ENCODE results near the gene HIVEP1. TPM values are rescaled to one million over a fixed set of nuclear protein-coding genes. Genes with fewer than 3 reads are reported as not detected.

HIVEP1 gene
- total RNA-seq, 1 donor from 2014 or later, result 37.1 TPM

DNA sequence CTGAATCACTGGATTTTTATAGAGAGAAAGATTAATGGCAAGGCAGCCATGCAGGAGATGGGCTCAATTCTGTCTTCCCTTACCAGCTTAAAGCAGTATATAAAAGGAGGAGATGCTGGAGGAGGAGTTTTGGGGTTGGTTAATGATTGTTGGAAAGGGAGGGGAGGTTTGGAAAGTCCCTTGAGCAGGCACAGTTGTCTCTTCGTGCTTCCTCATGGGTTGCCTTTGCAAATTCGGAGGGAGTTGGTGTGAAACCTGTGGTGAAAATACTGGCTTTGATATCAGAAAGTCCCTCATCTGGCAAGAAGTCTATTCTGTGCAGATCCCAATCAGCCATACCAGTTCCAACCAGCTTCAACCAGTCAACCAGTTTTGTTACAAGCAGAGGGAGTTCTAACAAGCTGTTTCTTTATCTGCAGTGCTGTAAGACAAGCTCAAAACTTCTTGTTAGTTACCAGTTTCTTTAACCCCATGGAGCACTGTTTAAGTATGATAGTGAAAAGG is 107.0 kb downstream of the HIVEP1 start:
- H3K27me3 Mint-ChIP-seq (ENCODE audit: unreplicated experiment), result peaks cover 2% of the 10 kb centered on the region
- H3K4me1 Mint-ChIP-seq (ENCODE audit: low read depth, unreplicated experiment), result peaks cover 3% of the 10 kb centered on the region
- TF ChIP-seq, protein P1, sequence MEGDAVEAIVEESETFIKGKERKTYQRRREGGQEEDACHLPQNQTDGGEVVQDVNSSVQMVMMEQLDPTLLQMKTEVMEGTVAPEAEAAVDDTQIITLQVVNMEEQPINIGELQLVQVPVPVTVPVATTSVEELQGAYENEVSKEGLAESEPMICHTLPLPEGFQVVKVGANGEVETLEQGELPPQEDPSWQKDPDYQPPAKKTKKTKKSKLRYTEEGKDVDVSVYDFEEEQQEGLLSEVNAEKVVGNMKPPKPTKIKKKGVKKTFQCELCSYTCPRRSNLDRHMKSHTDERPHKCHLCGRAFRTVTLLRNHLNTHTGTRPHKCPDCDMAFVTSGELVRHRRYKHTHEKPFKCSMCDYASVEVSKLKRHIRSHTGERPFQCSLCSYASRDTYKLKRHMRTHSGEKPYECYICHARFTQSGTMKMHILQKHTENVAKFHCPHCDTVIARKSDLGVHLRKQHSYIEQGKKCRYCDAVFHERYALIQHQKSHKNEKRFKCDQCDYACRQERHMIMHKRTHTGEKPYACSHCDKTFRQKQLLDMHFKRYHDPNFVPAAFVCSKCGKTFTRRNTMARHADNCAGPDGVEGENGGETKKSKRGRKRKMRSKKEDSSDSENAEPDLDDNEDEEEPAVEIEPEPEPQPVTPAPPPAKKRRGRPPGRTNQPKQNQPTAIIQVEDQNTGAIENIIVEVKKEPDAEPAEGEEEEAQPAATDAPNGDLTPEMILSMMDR (IDR thresholded peaks at IDR 0.05; ENCODE audit: partially characterized antibody, unreplicated experiment), result no peak
- DNase-seq, result no peak
- H3K36me3 Mint-ChIP-seq (ENCODE audit: unreplicated experiment), result peaks cover 12% of the 10 kb centered on the region
- peaks cover 4% of the 10 kb centered on the region for H3K9me3 Mint-ChIP-seq (ENCODE audit: unreplicated experiment)
- no peak overlapping the region for H3K27ac Mint-ChIP-seq (ENCODE audit: unreplicated experiment)
- H3K4me3 Mint-ChIP-seq (ENCODE audit: unreplicated experiment), result no peak overlapping the region

DNA sequence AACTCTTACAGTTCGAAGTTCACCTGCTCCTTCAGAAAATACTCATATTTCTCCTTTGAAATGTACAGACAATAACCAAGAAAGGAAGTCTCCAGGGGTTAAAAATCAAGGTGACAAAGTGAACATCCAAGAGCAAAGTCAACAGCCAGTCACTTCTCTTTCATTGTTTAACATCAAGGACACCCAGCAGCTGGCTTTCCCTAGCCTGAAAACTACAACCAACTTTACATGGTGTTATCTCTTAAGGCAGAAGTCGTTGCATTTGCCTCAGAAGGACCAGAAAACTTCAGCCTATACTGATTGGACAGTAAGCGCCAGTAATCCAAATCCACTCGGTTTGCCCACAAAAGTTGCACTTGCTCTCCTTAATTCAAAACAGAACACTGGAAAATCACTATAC is 113.3 kb downstream of the HIVEP1 start:
- no peaks in the 10 kb centered on the region for H3K27me3 Mint-ChIP-seq (ENCODE audit: unreplicated experiment)
- no peak overlapping the region for H3K4me3 Mint-ChIP-seq (ENCODE audit: unreplicated experiment)
- no peak overlapping the region for H3K27ac Mint-ChIP-seq (ENCODE audit: unreplicated experiment)
- H3K4me1 Mint-ChIP-seq (ENCODE audit: low read depth, unreplicated experiment), result no peaks in the 10 kb centered on the region
- H3K36me3 Mint-ChIP-seq (ENCODE audit: unreplicated experiment), result peaks cover 3% of the 10 kb centered on the region
- no peaks in the 10 kb centered on the region for H3K9me3 Mint-ChIP-seq (ENCODE audit: unreplicated experiment)
- TF ChIP-seq, protein P1 (IDR thresholded peaks at IDR 0.05; ENCODE audit: partially characterized antibody, unreplicated experiment), result no peak
- no peak for DNase-seq

DNA sequence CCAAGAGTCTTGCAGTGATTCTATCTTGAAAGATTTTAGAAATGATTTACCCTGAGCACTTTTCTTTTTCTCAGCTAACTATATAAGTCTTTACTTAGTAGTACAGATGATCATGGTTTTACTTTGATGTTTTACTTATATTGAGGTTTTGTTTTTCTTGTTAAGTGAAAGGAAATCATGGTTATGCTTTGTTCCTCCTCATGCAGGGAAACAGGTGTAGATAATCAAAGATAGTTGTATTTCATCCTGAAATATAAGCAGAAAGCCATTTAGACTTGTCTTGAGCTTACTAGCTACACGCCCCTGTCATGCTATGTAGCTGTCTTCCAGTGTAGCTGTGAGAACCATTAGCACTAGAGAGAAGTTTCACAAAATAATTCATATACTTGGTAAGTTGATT is 113.9 kb downstream of the HIVEP1 start:
- Mint-ChIP-seq H3K4me1 (ENCODE audit: low read depth, unreplicated experiment) (no peaks in the 10 kb centered on the region), H3K4me3 (ENCODE audit: unreplicated experiment) (no peak overlapping the region), H3K36me3 (ENCODE audit: unreplicated experiment) (peaks cover 2% of the 10 kb centered on the region), H3K27me3 (ENCODE audit: unreplicated experiment) (no peaks in the 10 kb centered on the region), H3K9me3 (ENCODE audit: unreplicated experiment) (no peaks in the 10 kb centered on the region), H3K27ac (ENCODE audit: unreplicated experiment) (no peak overlapping the region)
- TF ChIP-seq, protein P1 (IDR thresholded peaks at IDR 0.05; ENCODE audit: partially characterized antibody, unreplicated experiment), result no peak
- no peak for DNase-seq

DNA sequence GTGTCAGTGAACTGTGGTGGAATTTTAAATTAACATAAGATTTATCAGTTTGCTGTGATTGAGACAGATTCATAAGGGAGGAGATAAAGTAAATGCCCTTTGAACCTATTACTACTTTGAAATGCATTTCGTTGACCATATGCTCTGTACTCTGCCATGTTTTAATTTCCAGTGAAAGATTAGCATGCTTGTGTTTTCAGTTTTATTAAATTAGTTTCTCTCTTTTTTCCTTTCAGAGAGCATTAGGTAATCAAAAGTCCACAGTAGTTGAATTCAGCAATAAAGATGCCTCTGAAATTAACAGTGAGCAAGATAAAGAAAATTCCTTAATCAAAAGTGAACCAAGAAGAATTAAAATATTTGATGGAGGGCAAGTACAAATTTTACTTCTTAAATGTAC is 117.4 kb downstream of the HIVEP1 start:
- H3K36me3 Mint-ChIP-seq (ENCODE audit: unreplicated experiment), result no peaks in the 10 kb centered on the region
- no peaks in the 10 kb centered on the region for H3K4me1 Mint-ChIP-seq (ENCODE audit: low read depth, unreplicated experiment)
- no peaks in the 10 kb centered on the region for H3K27me3 Mint-ChIP-seq (ENCODE audit: unreplicated experiment)
- TF ChIP-seq, protein P1 (IDR thresholded peaks at IDR 0.05; ENCODE audit: partially characterized antibody, unreplicated experiment), result no peak
- H3K9me3 Mint-ChIP-seq (ENCODE audit: unreplicated experiment), result no peaks in the 10 kb centered on the region
- H3K4me3 Mint-ChIP-seq (ENCODE audit: unreplicated experiment), result no peak overlapping the region
- DNase-seq, result no peak
- no peak overlapping the region for H3K27ac Mint-ChIP-seq (ENCODE audit: unreplicated experiment)

DNA sequence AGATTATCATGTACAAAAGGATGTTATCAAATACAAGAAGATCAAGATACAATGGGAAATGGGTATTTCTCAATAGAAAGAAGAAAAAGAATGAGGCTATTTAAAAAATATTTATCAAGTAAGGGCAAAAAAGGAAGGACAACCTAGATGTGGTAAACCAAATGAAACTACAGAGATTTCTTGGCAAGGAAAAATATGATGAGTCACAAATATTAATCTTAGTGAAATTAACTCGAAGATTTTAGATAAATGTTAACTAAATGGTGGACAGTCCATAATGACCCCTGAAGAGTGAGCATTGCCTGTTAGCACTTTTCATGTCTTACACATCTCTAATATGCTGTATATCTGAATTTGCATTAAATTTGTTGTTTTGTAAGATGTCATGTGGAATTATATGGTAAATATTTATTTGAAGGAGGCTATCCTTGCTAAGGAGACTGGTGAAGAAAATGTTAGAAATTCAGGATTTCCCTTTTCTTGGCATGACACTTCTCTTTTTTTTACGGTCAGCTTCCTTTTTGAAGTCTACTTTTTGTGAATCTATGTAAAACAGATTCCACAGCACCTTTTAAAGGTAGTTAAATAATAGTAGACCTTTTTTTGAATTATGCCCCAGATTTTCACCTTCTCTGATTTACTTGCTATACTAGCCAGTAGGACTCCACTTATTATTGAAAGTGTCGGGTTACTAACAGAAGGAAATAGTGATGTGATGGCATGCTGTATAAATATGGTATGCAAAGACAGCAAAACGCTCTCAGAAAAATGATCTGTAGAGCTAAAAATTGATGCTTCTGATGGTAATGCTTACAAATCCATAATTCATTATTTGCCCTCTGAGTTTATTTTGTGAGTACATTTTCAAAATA is 120.5 kb downstream of the HIVEP1 start:
- Mint-ChIP-seq H3K9me3 (ENCODE audit: unreplicated experiment) (no peaks in the 10 kb centered on the region), H3K27ac (ENCODE audit: unreplicated experiment) (no peak overlapping the region), H3K27me3 (ENCODE audit: unreplicated experiment) (no peaks in the 10 kb centered on the region), H3K4me1 (ENCODE audit: low read depth, unreplicated experiment) (no peaks in the 10 kb centered on the region), H3K4me3 (ENCODE audit: unreplicated experiment) (no peak overlapping the region), H3K36me3 (ENCODE audit: unreplicated experiment) (no peaks in the 10 kb centered on the region)
- DNase-seq, result no peak
- TF ChIP-seq, protein P1 (IDR thresholded peaks at IDR 0.05; ENCODE audit: partially characterized antibody, unreplicated experiment), result no peak
